ENCODE measurements around the gene LCE5A.
"Not testable (repeated sequence)": the region's sequence is repeated elsewhere in the genome, so short reads cannot be mapped to it uniquely, and the experiment has no call there.

LCE5A gene

GRCh38 chr1:152515434-152515783 lies 4.8 kb downstream of the LCE5A start:
- in situ Hi-C loops (cut with HindIII; ENCODE audit: low sequenced_read_pairs) = no loop called here

GRCh38 chr1:152516082-152516481 lies 5.5 kb downstream of the LCE5A start:
- in situ Hi-C loops (cut with HindIII; ENCODE audit: low sequenced_read_pairs) = no loop called here

DNA sequence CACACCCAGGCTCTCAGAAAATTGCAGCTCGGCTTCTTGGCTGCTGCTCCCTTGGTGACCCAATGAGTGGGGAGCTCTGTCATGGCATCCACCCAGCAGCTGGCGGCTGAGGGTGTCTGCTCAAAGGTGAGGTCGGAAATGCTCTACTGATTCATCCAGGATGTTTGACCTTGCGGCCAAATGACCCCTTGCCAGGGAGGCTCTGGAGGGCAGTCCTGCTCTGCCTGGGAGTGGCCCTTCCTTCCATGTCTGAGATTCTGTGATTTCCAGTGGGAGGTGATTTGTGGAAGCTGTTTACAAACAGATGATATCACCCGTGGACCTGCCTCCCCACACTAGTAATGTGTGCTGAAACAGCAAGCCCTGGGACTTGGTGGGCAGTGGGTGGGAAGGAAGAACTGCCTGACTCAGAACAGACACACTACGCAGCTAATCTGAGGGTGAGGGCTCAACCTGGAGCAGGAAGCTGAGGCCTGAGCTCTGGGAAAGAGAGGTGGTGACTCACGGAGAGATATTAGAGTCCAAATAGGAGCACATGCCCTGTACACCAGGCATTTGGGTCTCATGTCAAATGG lies 6.7 kb downstream of the LCE5A start:
- in situ Hi-C loops (cut with HindIII; ENCODE audit: low sequenced_read_pairs) = no loop called here

DNA sequence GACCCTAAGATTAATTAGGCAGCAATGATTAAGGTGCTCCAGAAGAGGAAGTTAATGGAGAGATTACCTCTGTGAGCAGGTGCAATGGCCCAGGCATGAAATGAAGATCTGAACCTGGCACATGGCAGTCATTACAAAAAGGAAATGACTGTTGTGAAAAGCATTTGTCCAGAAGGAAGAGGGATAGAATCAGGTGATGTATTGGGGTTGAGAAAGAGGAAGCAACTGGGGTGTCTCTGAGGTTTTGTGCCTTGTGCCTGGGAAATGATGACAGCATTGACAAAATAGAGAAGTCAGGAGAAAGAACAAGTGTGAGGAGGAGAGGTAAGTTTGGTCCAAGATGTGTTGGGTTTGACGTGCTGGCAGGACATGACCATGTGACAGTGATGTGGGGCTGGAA lies 9.2 kb downstream of the LCE5A start:
- in situ Hi-C loops (cut with HindIII; ENCODE audit: low sequenced_read_pairs) = no loop called here

DNA sequence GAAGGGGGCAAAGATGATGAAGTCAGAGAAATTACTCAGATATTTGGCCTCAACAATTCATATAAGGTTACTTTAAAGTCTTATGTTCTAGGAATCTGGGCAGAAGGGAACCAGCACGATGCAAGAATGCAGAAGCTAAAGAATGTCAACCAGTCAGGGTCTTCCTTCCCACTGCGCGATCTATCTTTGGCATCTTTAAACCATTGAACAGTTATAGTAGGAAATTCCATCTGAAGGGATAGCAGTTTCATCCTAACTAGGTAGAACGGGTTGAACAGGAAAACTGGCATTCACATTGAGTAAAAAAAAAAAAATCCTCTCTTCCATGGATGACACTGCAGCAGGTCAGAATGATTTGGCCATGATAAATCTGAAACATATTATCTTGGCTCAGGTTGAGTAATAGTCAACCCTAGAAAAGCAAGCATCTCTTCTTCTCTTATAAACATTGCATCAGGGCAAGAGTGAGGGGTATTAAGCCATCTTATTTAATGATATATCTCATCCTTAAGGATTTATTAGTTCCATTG lies 10.0 kb downstream of the LCE5A start:
- in situ Hi-C loops (cut with HindIII; ENCODE audit: low sequenced_read_pairs) = no loop called here

GRCh38 chr1:152525080-152525641 lies 14.6 kb downstream of the LCE5A start:
- in situ Hi-C loops (cut with HindIII; ENCODE audit: low sequenced_read_pairs) = no loop called here

DNA sequence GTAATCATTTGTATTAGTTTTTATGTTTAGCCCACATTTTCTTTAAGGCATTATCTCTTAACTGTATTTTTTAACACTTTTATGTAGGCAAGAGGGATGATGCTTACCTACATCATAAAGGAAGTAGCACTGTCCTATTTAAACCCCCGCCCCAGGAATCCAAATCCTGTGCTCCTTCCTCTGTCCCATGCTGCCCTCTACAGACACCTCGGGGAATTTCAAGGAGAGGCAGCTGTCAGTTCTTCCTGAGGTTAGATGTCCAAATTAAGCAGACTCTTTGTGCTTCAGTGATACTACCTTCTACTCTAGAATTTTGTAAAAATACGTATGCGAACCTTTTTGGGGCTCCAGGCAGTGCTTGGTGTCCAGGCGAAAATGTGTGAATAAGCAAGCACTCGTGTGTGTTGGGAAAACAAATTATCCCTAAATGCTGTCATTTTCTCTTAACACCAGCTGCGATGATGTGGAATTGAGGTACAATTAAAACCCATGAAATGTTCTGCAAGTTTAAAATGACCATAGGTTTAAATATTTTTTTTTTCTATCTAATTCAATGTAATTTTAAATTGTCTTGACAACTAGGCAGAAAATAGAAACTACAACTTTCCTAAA lies 22.8 kb downstream of the LCE5A start:
- in situ Hi-C loops (cut with HindIII; ENCODE audit: low sequenced_read_pairs) = no loop called here

DNA sequence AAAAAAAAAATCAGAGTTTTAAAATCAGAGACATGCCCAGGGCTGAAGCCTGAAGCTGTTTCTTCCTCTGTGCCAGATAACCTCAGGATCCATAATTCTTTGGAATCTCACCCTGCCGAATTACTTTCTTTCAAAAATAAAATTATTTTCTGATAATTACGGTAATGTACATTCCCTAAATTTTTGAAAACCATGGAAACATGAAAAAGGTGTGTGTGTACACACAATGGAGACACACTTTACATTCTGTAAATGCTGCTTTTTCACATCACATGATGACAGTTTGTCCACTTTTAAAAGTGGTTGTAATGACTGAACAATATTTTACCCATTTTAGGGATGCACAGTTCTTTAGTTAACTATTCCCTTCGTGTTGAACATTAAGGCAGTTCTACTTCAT lies 25.2 kb downstream of the LCE5A start:
- in situ Hi-C loops (cut with HindIII; ENCODE audit: low sequenced_read_pairs) = no loop called here

- in situ Hi-C loops (cut with HindIII; ENCODE audit: low sequenced_read_pairs) = no loop called here
Measured at GRCh38 chr1:152537496-152537895, 26.9 kb downstream of the LCE5A start.

DNA sequence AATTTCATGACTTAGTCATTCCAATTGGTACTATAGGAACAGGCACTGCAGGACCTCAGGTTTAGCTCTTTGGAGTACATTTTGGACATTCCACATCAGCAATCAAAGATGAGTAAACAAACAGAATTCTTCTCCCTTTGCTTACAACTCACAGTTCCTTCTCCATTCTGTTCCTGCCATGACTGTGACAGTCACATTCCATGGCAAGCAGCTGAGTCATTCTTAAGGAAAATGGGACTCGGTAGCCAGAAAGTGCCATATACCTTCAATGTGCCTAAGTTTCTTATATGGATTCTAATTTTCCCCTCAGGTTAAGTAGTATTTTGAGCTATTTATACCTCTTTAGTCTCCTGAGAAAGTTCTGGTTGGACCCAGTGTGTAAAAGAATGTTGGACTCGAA lies 29.3 kb downstream of the LCE5A start:
- in situ Hi-C loops (cut with HindIII; ENCODE audit: low sequenced_read_pairs) = no loop called here

GRCh38 chr1:152543820-152544219 lies 33.2 kb downstream of the LCE5A start:
- in situ Hi-C loops (cut with HindIII; ENCODE audit: low sequenced_read_pairs) = no loop called here

DNA sequence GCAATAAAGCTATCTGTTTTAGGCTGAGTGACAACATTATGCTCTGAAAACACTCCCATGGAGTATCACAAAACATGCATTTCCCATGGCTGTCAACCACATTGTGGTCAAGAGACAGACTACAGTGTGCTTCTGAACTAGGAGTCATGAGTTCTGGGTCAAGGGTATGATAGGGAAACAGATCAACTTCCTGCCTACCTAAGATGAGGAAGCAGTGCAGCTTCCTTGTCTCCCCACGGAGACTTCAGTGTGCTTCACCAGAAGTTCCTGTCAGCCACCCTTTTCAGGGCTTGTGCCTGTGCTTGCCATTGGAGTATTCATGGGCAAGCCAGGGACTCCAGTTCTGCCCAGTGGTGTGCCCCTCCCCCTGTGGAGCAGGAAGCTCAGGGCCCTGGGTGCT lies 36.1 kb downstream of the LCE5A start:
- in situ Hi-C loops (cut with HindIII; ENCODE audit: low sequenced_read_pairs) = no loop called here

GRCh38 chr1:152548358-152548757 lies 37.8 kb downstream of the LCE5A start:
- in situ Hi-C loops (cut with HindIII; ENCODE audit: low sequenced_read_pairs) = not testable (repeated sequence)

Measured in DLD1 (cell line).